H1 (cell line): Measurements from ENCODE around the gene KCTD17. TPM values are rescaled to one million over a fixed set of nuclear protein-coding genes. Genes with fewer than 3 reads are reported as not detected.

Experiments used
- CTCF ChIA-PET: fragments of 300-600 bp; sonication (Branson Sonifier 250); formaldehyde crosslinking; loops from one replicate; lab custom pipeline; 2021; ENCODE audit not compliant: partially characterized antibody; lab: Charles Lee
- POLR2A ChIA-PET: fragments of 300-600 bp; sonication (Branson Sonifier 250); formaldehyde crosslinking; loops from one replicate; lab custom pipeline; 2021; ENCODE audit warnings: inconsistent platforms; ENCODE audit not compliant: partially characterized antibody; lab: Charles Lee
- DNase-seq, 2 experiments: peaks; one replicate each; pipeline versions ENCODE4 v3.0.0 to v3.0.0-alpha.2; 2010 to 2022; ENCODE audit warnings: low spot score in 2 of 2, low read depth in 1 of 2, mixed read lengths in 1 of 2
- FAIRE-seq: peaks from 2 replicates; lab custom pipeline; 2011; peaks lifted over from hg19 to GRCh38; lab: Jason Lieb, UNC
- H2AFZ ChIP-seq: 2 replicates; pipeline ENCODE4 v1.8.1; 2012; ENCODE audit warnings: low read length, inconsistent platforms
- H2AK5ac ChIP-seq: 2 replicates; pipeline ENCODE4 v1.6.1; 2013; ENCODE audit warnings: low read depth, low read length
- H2BK120ac ChIP-seq: replicated peaks from 2 replicates; pipeline ENCODE3; 2013; ENCODE audit warnings: low read depth, low read length, inconsistent platforms
- H2BK12ac ChIP-seq: 2 replicates; pipeline ENCODE4 v1.6.1; 2013; ENCODE audit warnings: low read depth, low read length
- H2BK15ac ChIP-seq: 2 replicates; pipeline ENCODE4 v1.6.1; 2013; ENCODE audit warnings: low read length
- H2BK20ac ChIP-seq: 2 replicates; pipeline ENCODE4 v1.6.1; 2013; ENCODE audit warnings: low read length
- H2BK5ac ChIP-seq: 2 replicates; pipeline ENCODE4 v1.6.1; 2013; ENCODE audit warnings: low read depth, low read length
- H3K14ac ChIP-seq: 2 replicates; pipeline ENCODE4 v1.6.1; 2013; ENCODE audit warnings: inconsistent platforms; ENCODE audit not compliant: insufficient read length
- H3K18ac ChIP-seq: 2 replicates; pipeline ENCODE4 v1.6.1; 2013; ENCODE audit warnings: low read length; ENCODE audit errors: extremely low read depth
- H3K23ac ChIP-seq: 2 replicates; pipeline ENCODE4 v1.6.1; 2013; ENCODE audit warnings: inconsistent platforms; ENCODE audit not compliant: insufficient read length
- H3K23me2 ChIP-seq: 2 replicates; pipeline ENCODE4 v1.6.1; 2013; ENCODE audit warnings: low read depth, low read length
- H3K27ac ChIP-seq: 2 replicates; pipeline ENCODE4 v1.6.1; 2011; ENCODE audit warnings: low read depth, low read length, inconsistent platforms
- H3K27me3 ChIP-seq, 4 experiments: replicated peaks in 1 of 4; 1 replicate in 1 of 4; 2 replicates in 3 of 4; pipeline versions ENCODE4 v1.6.1 to v1.8.1; 2011 to 2013; ENCODE audit warnings: low read length in 3 of 4, mild to moderate bottlenecking in 3 of 4, inconsistent platforms in 2 of 4, mixed read lengths in 2 of 4, moderate library complexity in 1 of 4; ENCODE audit not compliant: control insufficient read depth in 3 of 4, insufficient read depth in 3 of 4; ENCODE audit errors: extremely low read depth in 1 of 4
- H3K36me3 ChIP-seq, 4 experiments: 2 replicates each; pipeline versions ENCODE4 v1.6.1 to v1.8.1; 2011 to 2013; ENCODE audit warnings: mild to moderate bottlenecking in 4 of 4, low read length in 3 of 4, moderate library complexity in 2 of 4, control low read depth in 1 of 4, inconsistent platforms in 1 of 4; ENCODE audit not compliant: insufficient read depth in 4 of 4, control insufficient read depth in 2 of 4
- H3K4ac ChIP-seq: replicated peaks from 2 replicates; pipeline ENCODE3; 2013; ENCODE audit warnings: low read length, low read depth, mixed read lengths, inconsistent platforms; ENCODE audit not compliant: insufficient read length
- H3K4me1 ChIP-seq, 4 experiments: replicated peaks in 1 of 4; 1 replicate in 1 of 4; 2 replicates in 3 of 4; pipeline versions ENCODE4 v1.6.1 to v1.8.1; 2011 to 2013; ENCODE audit warnings: low read length in 3 of 4, inconsistent platforms in 2 of 4, mixed read lengths in 1 of 4; ENCODE audit not compliant: insufficient read depth in 4 of 4, control insufficient read depth in 3 of 4
- H3K4me2 ChIP-seq, 2 experiments: 2 replicates each; pipeline versions ENCODE4 v1.6.1 to v1.8.1; 2011 to 2013; ENCODE audit warnings: low read depth in 2 of 2, low read length in 2 of 2, control low read depth in 1 of 2, inconsistent platforms in 1 of 2, mild to moderate bottlenecking in 1 of 2; ENCODE audit not compliant: insufficient read depth in 1 of 2
- H3K4me3 ChIP-seq, 4 experiments: fragments of 200-600, 300-600 bp in 1 of 4; sonication (generic), shearing (Covaris generic), sonication (Bioruptor Twin) in 1 of 4; 2 replicates each; pipeline versions ENCODE4 v1.5.1 to v1.8.1; 2011 to 2016; ENCODE audit warnings: low read length in 4 of 4, low read depth in 3 of 4, control low read depth in 2 of 4, inconsistent platforms in 2 of 4, mild to moderate bottlenecking in 2 of 4, mixed read lengths in 1 of 4, moderate library complexity in 1 of 4; ENCODE audit not compliant: insufficient read depth in 2 of 4; ENCODE audit errors: extremely low read depth in 1 of 4
- H3K56ac ChIP-seq: replicated peaks from 2 replicates; pipeline ENCODE3; 2013; ENCODE audit warnings: low read depth, mild to moderate bottlenecking, mixed read lengths, low read length, inconsistent platforms; ENCODE audit not compliant: insufficient read length
- H3K79me1 ChIP-seq: 2 replicates; pipeline ENCODE4 v1.6.1; 2013; ENCODE audit warnings: low read depth, low read length, control low read depth
- H3K79me2 ChIP-seq, 2 experiments: 2 replicates each; pipeline versions ENCODE4 v1.6.1 to v1.8.1; 2012 to 2013; ENCODE audit warnings: low read length in 2 of 2, mild to moderate bottlenecking in 2 of 2, inconsistent platforms in 1 of 2; ENCODE audit not compliant: insufficient read depth in 2 of 2, control insufficient read depth in 1 of 2
- H3K9ac ChIP-seq, 4 experiments: replicated peaks in 1 of 4; 1 replicate in 1 of 4; 2 replicates in 3 of 4; pipeline versions ENCODE4 v1.6.1 to v1.8.1; 2011 to 2013; ENCODE audit warnings: low read depth in 3 of 4, low read length in 3 of 4, control low read depth in 2 of 4, mild to moderate bottlenecking in 2 of 4, moderate library complexity in 2 of 4, inconsistent platforms in 1 of 4; ENCODE audit errors: extremely low read depth in 1 of 4
- H3K9me3 ChIP-seq, 2 experiments: 2 replicates each; pipeline versions ENCODE4 v1.6.1 to v1.8.1; 2012 to 2013; ENCODE audit warnings: mild to moderate bottlenecking in 2 of 2, moderate library complexity in 2 of 2, control low read depth in 1 of 2, inconsistent platforms in 1 of 2, low read depth in 1 of 2, low read length in 1 of 2, mixed read lengths in 1 of 2; ENCODE audit not compliant: insufficient read depth in 2 of 2
- H4K20me1 ChIP-seq, 2 experiments: replicated peaks in 1 of 2; 2 replicates each; pipeline versions ENCODE3 to v1.8.1; 2011 to 2013; ENCODE audit warnings: inconsistent platforms in 2 of 2, low read length in 2 of 2, mild to moderate bottlenecking in 1 of 2; ENCODE audit not compliant: insufficient read depth in 2 of 2, control insufficient read depth in 1 of 2
- H4K5ac ChIP-seq: 2 replicates; pipeline ENCODE4 v1.6.1; 2013; ENCODE audit warnings: low read length, low read depth, mixed read lengths, inconsistent platforms; ENCODE audit not compliant: insufficient read length
- H4K8ac ChIP-seq: 2 replicates; pipeline ENCODE4 v1.8.0; 2013; ENCODE audit warnings: mild to moderate bottlenecking, moderate library complexity, low read length, inconsistent platforms; ENCODE audit not compliant: insufficient read depth; ENCODE audit errors: extremely low read depth
- H4K91ac ChIP-seq: replicated peaks from 2 replicates; pipeline ENCODE3; 2013; ENCODE audit warnings: low read length, mixed read lengths, inconsistent platforms; ENCODE audit not compliant: insufficient read length
- CHD2 ChIP-seq: IDR thresholded peaks from 2 replicates; pipeline ENCODE4 v1.6.1; 2012; ENCODE audit warnings: low read length, improper control_type of control experiment
- EZH2 ChIP-seq: fragments of 200-600 bp; sonication (generic); IDR thresholded peaks from 2 replicates; pipeline ENCODE4 v1.7.1; 2012; ENCODE audit warnings: low read depth, mild to moderate bottlenecking, moderate library complexity, low read length, inconsistent platforms; ENCODE audit not compliant: severe bottlenecking
- GTF2F1 ChIP-seq: IDR thresholded peaks from 2 replicates; pipeline ENCODE4 v1.6.1; 2012; ENCODE audit warnings: low read depth, low read length, improper control_type of control experiment, borderline replicate concordance
- HDAC6 ChIP-seq: IDR thresholded peaks from one replicate; pipeline ENCODE4 v1.7.1; 2012; ENCODE audit warnings: low read depth, mild to moderate bottlenecking, inconsistent platforms, low read length, moderate library complexity
- JUN ChIP-seq: IDR thresholded peaks from 2 replicates; pipeline ENCODE4 v1.6.1; 2011; ENCODE audit warnings: low read depth, mild to moderate bottlenecking, improper control_type of control experiment, low read length
- JUND ChIP-seq: IDR thresholded peaks from 2 replicates; pipeline ENCODE4 v1.6.1; 2011; ENCODE audit warnings: mild to moderate bottlenecking, improper control_type of control experiment, low read length
- KDM4A ChIP-seq: IDR thresholded peaks from one replicate; pipeline ENCODE4 v1.7.1; 2012; ENCODE audit warnings: low read depth, mild to moderate bottlenecking, moderate library complexity, low read length, inconsistent platforms; ENCODE audit not compliant: severe bottlenecking
- POLR2A ChIP-seq, 2 experiments: IDR thresholded peaks; 1 replicate in 1 of 2; 2 replicates in 1 of 2; pipeline ENCODE4 v1.6.1; 2011; ENCODE audit warnings: low read depth in 2 of 2, low read length in 2 of 2, mild to moderate bottlenecking in 2 of 2; ENCODE audit errors: control extremely low read depth in 1 of 2
- RAD21 ChIP-seq, 2 experiments: IDR thresholded peaks in 1 of 2; conservative IDR thresholded peaks in 1 of 2; 2 replicates each; pipeline ENCODE4 v1.6.1; 2011; ENCODE audit warnings: low read depth in 2 of 2, low read length in 2 of 2, improper control_type of control experiment in 1 of 2, inconsistent platforms in 1 of 2, mild to moderate bottlenecking in 1 of 2, moderate library complexity in 1 of 2
- SP1 ChIP-seq: IDR thresholded peaks from 2 replicates; pipeline ENCODE4 v1.6.1; 2011; ENCODE audit warnings: low read depth, low read length
- SP4 ChIP-seq: IDR thresholded peaks from 2 replicates; pipeline ENCODE4 v1.6.1; 2012; ENCODE audit warnings: low read length, inconsistent platforms
- TCF12 ChIP-seq: IDR thresholded peaks from 2 replicates; pipeline ENCODE4 v1.6.1; 2011; ENCODE audit warnings: low read depth, mild to moderate bottlenecking, low read length
- YY1 ChIP-seq: IDR thresholded peaks from 2 replicates; pipeline ENCODE4 v1.6.1; 2011; ENCODE audit warnings: low read depth, mild to moderate bottlenecking, low read length
- WGBS, 2 experiments: shearing (Covaris generic) in 1 of 2; methylation state at CpG; one replicate each; pipeline versions ENCODE4 v1.1.6 to v1.1.7; 2013 to 2015; ENCODE audit warnings: low lambda C conversion rate in 2 of 2, mixed read lengths in 2 of 2, inconsistent platforms in 1 of 2, low coverage in 1 of 2, missing lambda C conversion rate in 1 of 2; ENCODE audit not compliant: insufficient replicate concordance in 2 of 2, insufficient coverage in 1 of 2, insufficient read length in 1 of 2; ENCODE audit errors: extremely low coverage in 1 of 2, missing lambda C conversion rate in 1 of 2; 5-methylcytosine and 5-hydroxymethylcytosine counted together
- polyA plus RNA-seq, 7 experiments: library from polyadenylated mRNA; depleted of rRNA in 3 of 7; stranded (reverse) in 5 of 7; unstranded in 2 of 7; fragments of >200 nt in 5 of 7; fragments of 200-250 nt in 2 of 7; gene quantifications; 1 replicate in 5 of 7; 2 replicates in 1 of 7; 4 replicates in 1 of 7; pipeline versions ENCODE4 v1.2.1 to v1.2.3, GENCODE V29; 2011 to 2013; ENCODE audit warnings: missing spikeins in 2 of 7, mixed read lengths in 2 of 7
- total RNA-seq: library from RNA; stranded (reverse); fragmentation: NEBNext Ultra II Directional; extraction: Animal tissue kit (Norgen Biotek cat#: 25700); gene quantifications from 2 replicates; pipeline ENCODE4 v1.2.1, GENCODE V29; 2021

Gene KCTD17
- total and polyA plus RNA-seq, 2 of the 8 experiments (the other 6 are each of a cell fraction or from before 2014, with no cell fraction given) = 39.4 to 44.0 TPM

GRCh38 chr22:37077802-37078448 lies 26.4 kb downstream of the KCTD17 start:
- CTCF ChIA-PET = interaction anchor here (0.6 to 2.6 kb wide), 19 partner anchors 8 to 183 kb away, joined by 3 to 24 read pairs (median 4); partner anchors contain the start of gene TST
- POLR2A ChIA-PET = no interaction called here
- Histone ChIP-seq H3K4me3 (no peak overlapping the region), H4K5ac (no peak overlapping the region), H3K23ac (no peak overlapping the region), H3K9me3 (no peaks in the 10 kb centered on the region), H4K91ac (no peak overlapping the region), H3K14ac (no peak overlapping the region), H2BK20ac (0 out of 2 replicates have a peak overlapping the region, but pooled peaks have one; percentile 32), H3K27me3 (peaks cover 0 to 30% (median 13%) of the 10 kb centered on the region in 4 experiments; a peak in 5 of 7 replicates), H3K23me2 (peaks cover 3% of the 10 kb centered on the region; the same call in 1 of the 2 replicates), H3K27ac (no peak overlapping the region), H4K20me1 (peaks cover 2 to 5% of the 10 kb centered on the region in 2 experiments), H2BK15ac (peak overlapping the region; percentile 81; the same call in 1 of the 2 replicates), H3K56ac (no peak overlapping the region), H3K36me3 (no peaks in the 10 kb centered on the region), H3K9ac (no peak overlapping the region), H3K79me1 (no peaks in the 10 kb centered on the region), H2AFZ (no peak overlapping the region), H2AK5ac (no peak overlapping the region), H3K4me1 (peaks cover 0 to 3% (median under 1%) of the 10 kb centered on the region in 4 experiments; a peak in 3 of 7 replicates), H4K8ac (peak overlapping the region; percentile 83), H3K4ac (no peak overlapping the region), H3K79me2 (no peaks in the 10 kb centered on the region), H3K18ac (peak overlapping the region; percentile 48; the same call in 1 of the 2 replicates), H2BK5ac (no peak overlapping the region), H2BK120ac (no peak overlapping the region), H3K4me2 (no peak overlapping the region), H2BK12ac (0 out of 2 replicates have a peak overlapping the region, but pooled peaks have one; percentile 23)
- FAIRE-seq = peak; percentile 13
- 46% methylated on average over 15 of the region's 15 CpGs; no CpG with 5 or more reads in 1 of the 2 experiments for WGBS, 2 experiments
- DNase-seq = peak; percentile 29 to 96
- no peak for TF ChIP-seq SP1
- no peak for TF ChIP-seq HDAC6
- no peak for TF ChIP-seq GTF2F1
- peak; percentile 70 to 81 for TF ChIP-seq RAD21 (IDR thresholded peaks at IDR 0.05 in 1 of 2, conservative IDR thresholded peaks at IDR 0.05 in 1 of 2; ENCODE audit: low read depth in 2 of 2, low read length in 2 of 2)
- no peak for TF ChIP-seq JUN
- TF ChIP-seq POLR2A (IDR thresholded peaks at IDR 0.05; ENCODE audit: control extremely low read depth in 1 of 2, low read depth in 2 of 2, low read length in 2 of 2) = no peak
- no peak for TF ChIP-seq TCF12
- TF ChIP-seq SP4 = no peak
- peak; percentile 59; the same call in 1 of the 2 replicates for TF ChIP-seq YY1
- TF ChIP-seq JUND = no peak
- TF ChIP-seq CHD2 = no peak
- TF ChIP-seq KDM4A = no peak
- no peak for TF ChIP-seq EZH2
